Loucy (cell line): ENCODE results near the gene PPP6C.
"Not testable (repeated sequence)": the region's sequence is repeated elsewhere in the genome, so short reads cannot be mapped to it uniquely, and the experiment has no call there.

Experiments used
- H2AFZ ChIP-seq: fragments of 200-600 bp; sonication (generic); 2 replicates; pipeline ENCODE4 v1.6.0; 2016; ENCODE audit warnings: antibody characterized with exemption, mild to moderate bottlenecking, low read length, moderate library complexity
- H3F3A ChIP-seq: fragments of 200-600 bp; 2 replicates; pipeline ENCODE4 v1.6.0; 2016; ENCODE audit warnings: antibody characterized with exemption, low read depth, mild to moderate bottlenecking
- H3K27me3 ChIP-seq: fragments of 200-600 bp; sonication (generic); 2 replicates; pipeline ENCODE4 v1.6.1; 2014; ENCODE audit warnings: low read length, mild to moderate bottlenecking; ENCODE audit not compliant: insufficient read depth, poor library complexity, severe bottlenecking
- H3K36me3 ChIP-seq: fragments of 200-600 bp; sonication (generic); 2 replicates; pipeline ENCODE4 v1.6.1; 2016; ENCODE audit warnings: low read length; ENCODE audit not compliant: insufficient read depth
- H3K4me1 ChIP-seq: fragments of 200-600 bp; sonication (generic); 2 replicates; pipeline ENCODE4 v1.5.1; 2014; ENCODE audit warnings: low read length, mild to moderate bottlenecking; ENCODE audit not compliant: insufficient read depth, poor library complexity, severe bottlenecking
- H3K4me2 ChIP-seq: fragments of 200-600 bp; sonication (generic); 2 replicates; pipeline ENCODE4 v1.6.0; 2014; ENCODE audit warnings: antibody characterized with exemption, low read length, low read depth, mild to moderate bottlenecking; ENCODE audit not compliant: poor library complexity, severe bottlenecking
- H3K4me3 ChIP-seq: fragments of 200-600 bp; sonication (generic); 2 replicates; pipeline ENCODE4 v1.5.1; 2014; ENCODE audit warnings: low read length, mild to moderate bottlenecking, mixed read lengths; ENCODE audit not compliant: poor library complexity, severe bottlenecking
- H3K79me2 ChIP-seq: fragments of 200-600 bp; sonication (generic); 2 replicates; pipeline ENCODE4 v1.6.1; 2014; ENCODE audit warnings: low read length; ENCODE audit not compliant: insufficient read depth
- H3K9ac ChIP-seq: fragments of 200-600 bp; sonication (generic); 2 replicates; pipeline ENCODE4 v1.6.0; 2014; ENCODE audit warnings: mild to moderate bottlenecking, low read depth, low read length, moderate library complexity; ENCODE audit not compliant: poor library complexity, severe bottlenecking
- H3K9me2 ChIP-seq: fragments of 200-600 bp; sonication (generic); replicated peaks from 2 replicates; pipeline ENCODE4 v1.6.1; 2016; ENCODE audit warnings: low read depth, low read length, mixed read lengths
- H3K9me3 ChIP-seq: fragments of 200-600 bp; sonication (generic); 2 replicates; pipeline ENCODE4 v1.6.1; 2014; ENCODE audit warnings: mild to moderate bottlenecking, antibody characterized with exemption, low read length, low read depth; ENCODE audit not compliant: insufficient read depth
- H4K20me1 ChIP-seq: fragments of 200-600 bp; sonication (generic); 2 replicates; pipeline ENCODE4 v1.6.0; 2014; ENCODE audit warnings: antibody characterized with exemption, low read length, mild to moderate bottlenecking; ENCODE audit not compliant: insufficient read depth, poor library complexity, severe bottlenecking
- EZH2phosphoT487 ChIP-seq: fragments of 200-600 bp; IDR thresholded peaks from 2 replicates; pipeline ENCODE4 v1.6.1; 2018; ENCODE audit warnings: antibody characterized with exemption, mild to moderate bottlenecking, moderate library complexity, borderline replicate concordance
- TF ChIP-seq, protein P1 (sequence below): fragments of 200-600 bp; sonication (generic); conservative IDR thresholded peaks from 2 replicates; pipeline ENCODE4 v1.5.1; 2014; ENCODE audit warnings: mild to moderate bottlenecking, antibody characterized with exemption, low read length

Gene PPP6C

DNA sequence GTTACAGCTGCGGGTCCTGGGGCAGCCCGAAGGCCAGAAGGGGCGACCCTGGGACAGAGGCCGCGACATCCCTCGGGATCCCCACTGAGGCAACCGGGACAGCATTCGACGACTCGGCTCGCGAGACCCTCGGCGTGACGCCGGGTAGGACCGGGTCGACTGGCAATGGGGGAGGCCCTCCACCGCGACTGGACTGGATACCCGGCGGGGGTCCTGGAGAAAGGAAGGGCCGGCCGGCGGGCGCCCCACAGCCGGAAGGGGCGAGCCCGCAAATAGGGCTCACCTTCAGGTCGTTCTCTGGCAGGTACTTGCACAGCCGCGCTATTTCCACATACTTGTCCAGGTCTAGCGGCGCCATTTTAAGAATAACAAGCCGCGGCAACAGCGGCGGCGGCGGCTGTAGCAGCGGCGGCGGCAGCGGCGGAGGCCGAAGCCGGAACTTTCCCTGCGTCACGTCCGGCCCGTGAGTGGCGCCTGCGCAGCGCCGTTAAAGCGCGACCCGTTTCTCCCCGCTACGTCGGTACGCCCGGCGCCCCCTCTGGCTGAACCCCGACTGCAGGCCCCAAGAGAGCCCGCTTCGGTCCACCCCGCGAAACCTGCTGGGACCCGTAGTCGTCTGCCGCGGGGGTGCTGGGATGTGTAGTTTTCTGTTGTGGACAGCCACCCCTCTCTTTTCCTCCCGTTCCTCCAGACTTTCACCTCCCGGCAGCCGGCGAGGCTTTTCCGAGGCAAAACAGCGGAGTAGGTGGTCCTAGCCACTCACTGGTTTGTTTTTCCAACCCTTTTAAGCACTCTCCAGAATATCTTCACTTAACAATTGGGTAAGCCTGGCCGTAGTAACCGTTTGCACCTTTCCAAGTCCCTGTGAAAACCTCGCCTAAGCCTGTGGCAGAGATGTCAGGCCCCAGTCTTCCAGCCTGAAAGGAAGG, at the start of gene PPP6C:
TSS of gene PPP6C (minus strand) at position 443 of the 929 bp plus-strand sequence. CDS start at position 358, 85 bp downstream.
- H3K79me2 ChIP-seq, result peaks cover 60% of the 10 kb centered on the region

DNA sequence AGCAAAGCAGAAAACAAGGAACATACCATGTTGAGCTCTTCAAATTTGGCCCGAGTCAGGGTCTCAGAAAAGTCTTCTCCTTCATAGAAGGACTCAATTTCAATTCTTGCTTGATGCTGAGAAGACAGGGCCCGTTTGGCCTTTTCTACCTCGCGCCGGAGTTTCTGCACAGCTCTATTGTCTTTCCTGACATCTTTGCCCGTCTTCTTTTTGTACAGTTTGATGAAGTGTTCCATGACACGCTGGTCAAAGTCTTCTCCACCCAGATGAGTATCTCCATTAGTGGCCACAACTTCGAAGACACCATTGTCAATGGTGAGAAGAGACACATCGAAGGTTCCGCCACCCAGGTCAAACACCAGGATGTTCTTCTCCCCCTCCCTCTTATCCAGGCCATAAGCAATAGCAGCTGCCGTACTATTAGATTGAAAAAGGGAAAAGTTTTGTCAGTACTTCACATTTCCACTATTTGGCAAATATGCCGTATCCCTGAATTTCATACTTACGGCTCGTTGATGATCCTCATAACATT, 49.4 kb upstream of the PPP6C start:
- Histone ChIP-seq H3K4me2 (peak overlapping the region; percentile 88), H3K36me3 (peaks cover 57% of the 10 kb centered on the region), H4K20me1 (peaks cover 63% of the 10 kb centered on the region), H3K79me2 (peaks cover 73% of the 10 kb centered on the region), H3K9ac (peak overlapping the region; percentile 99), H3K4me1 (peaks cover 53% of the 10 kb centered on the region), H3K27me3 (no peaks in the 10 kb centered on the region), H3K4me3 (peak overlapping the region; percentile 98), H3K9me2 (no peaks in the 10 kb centered on the region), H2AFZ (no peak overlapping the region), H3K9me3 (no peaks in the 10 kb centered on the region), H3F3A (peaks cover 10% of the 10 kb centered on the region; the same call in 1 of the 2 replicates)
- TF ChIP-seq, protein P1, sequence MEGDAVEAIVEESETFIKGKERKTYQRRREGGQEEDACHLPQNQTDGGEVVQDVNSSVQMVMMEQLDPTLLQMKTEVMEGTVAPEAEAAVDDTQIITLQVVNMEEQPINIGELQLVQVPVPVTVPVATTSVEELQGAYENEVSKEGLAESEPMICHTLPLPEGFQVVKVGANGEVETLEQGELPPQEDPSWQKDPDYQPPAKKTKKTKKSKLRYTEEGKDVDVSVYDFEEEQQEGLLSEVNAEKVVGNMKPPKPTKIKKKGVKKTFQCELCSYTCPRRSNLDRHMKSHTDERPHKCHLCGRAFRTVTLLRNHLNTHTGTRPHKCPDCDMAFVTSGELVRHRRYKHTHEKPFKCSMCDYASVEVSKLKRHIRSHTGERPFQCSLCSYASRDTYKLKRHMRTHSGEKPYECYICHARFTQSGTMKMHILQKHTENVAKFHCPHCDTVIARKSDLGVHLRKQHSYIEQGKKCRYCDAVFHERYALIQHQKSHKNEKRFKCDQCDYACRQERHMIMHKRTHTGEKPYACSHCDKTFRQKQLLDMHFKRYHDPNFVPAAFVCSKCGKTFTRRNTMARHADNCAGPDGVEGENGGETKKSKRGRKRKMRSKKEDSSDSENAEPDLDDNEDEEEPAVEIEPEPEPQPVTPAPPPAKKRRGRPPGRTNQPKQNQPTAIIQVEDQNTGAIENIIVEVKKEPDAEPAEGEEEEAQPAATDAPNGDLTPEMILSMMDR, result no peak
- no peak for TF ChIP-seq EZH2phosphoT487

More for the DNA sequence above, at the start of gene PPP6C:
- no peaks in the 10 kb centered on the region for H3K9me2 ChIP-seq
- peak within 1 kb of the TSS; percentile 96 for H3K9ac ChIP-seq
- no peaks in the 10 kb centered on the region for H3K9me3 ChIP-seq
- no peak for TF ChIP-seq EZH2phosphoT487
- TF ChIP-seq, protein P1, result peak; percentile 60
- peaks cover 30% of the 10 kb centered on the region for H4K20me1 ChIP-seq
- H3K4me1 ChIP-seq, result peaks cover 22% of the 10 kb centered on the region
- no peaks in the 10 kb centered on the region for H3K27me3 ChIP-seq
- H3K36me3 ChIP-seq, result no peaks in the 10 kb centered on the region
- peak within 1 kb of the TSS; percentile 98 for H2AFZ ChIP-seq
- H3K4me2 ChIP-seq, result peak within 1 kb of the TSS; percentile 91
- no peaks in the 10 kb centered on the region for H3F3A ChIP-seq
- H3K4me3 ChIP-seq, result peak within 1 kb of the TSS; percentile 95

DNA sequence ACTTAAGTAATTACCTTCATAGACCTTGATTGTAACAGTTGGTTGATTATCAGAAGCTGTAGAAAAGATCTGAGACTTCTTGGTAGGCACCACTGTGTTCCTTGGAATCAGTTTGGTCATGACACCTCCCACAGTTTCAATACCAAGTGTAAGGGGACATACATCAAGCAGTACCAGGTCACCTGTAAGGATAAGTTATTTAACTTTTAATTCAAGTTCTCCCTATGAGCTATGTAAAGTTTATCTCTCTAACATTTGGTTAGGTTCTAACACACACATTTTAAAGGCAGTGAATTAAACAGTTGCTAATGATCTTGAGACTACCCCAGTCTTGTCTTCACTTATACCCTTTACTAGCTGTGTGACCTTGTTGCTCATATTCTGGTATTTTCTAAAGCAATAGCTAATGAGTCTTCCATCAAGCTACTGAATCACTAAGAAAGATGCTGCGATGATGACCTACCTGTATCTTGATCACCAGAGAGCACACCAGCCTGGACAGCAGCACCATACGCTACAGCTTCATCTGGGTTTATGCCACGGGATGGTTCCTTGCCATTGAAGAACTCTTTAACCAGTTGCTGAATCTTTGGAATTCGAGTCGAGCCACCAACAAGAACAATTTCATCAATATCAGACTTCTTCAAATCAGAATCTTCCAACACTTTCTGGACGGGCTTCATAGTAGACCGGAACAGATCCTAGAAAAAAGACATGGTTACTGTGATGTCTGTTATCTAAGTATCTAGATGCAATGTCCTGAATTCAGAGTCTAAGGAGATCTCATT, 48.7 kb upstream of the PPP6C start:
- Histone ChIP-seq H3K4me2 (peak overlapping the region; percentile 88), H3K27me3 (no peaks in the 10 kb centered on the region), H3K36me3 (peaks cover 63% of the 10 kb centered on the region), H3K4me3 (peak overlapping the region; percentile 98), H3K4me1 (peaks cover 53% of the 10 kb centered on the region), H4K20me1 (peaks cover 67% of the 10 kb centered on the region), H3K9me2 (no peaks in the 10 kb centered on the region), H3F3A (peaks cover 15% of the 10 kb centered on the region), H2AFZ (no peak overlapping the region), H3K79me2 (peaks cover 73% of the 10 kb centered on the region), H3K9ac (peak overlapping the region; percentile 99), H3K9me3 (no peaks in the 10 kb centered on the region)
- TF ChIP-seq EZH2phosphoT487, result no peak
- TF ChIP-seq, protein P1, result no peak

DNA sequence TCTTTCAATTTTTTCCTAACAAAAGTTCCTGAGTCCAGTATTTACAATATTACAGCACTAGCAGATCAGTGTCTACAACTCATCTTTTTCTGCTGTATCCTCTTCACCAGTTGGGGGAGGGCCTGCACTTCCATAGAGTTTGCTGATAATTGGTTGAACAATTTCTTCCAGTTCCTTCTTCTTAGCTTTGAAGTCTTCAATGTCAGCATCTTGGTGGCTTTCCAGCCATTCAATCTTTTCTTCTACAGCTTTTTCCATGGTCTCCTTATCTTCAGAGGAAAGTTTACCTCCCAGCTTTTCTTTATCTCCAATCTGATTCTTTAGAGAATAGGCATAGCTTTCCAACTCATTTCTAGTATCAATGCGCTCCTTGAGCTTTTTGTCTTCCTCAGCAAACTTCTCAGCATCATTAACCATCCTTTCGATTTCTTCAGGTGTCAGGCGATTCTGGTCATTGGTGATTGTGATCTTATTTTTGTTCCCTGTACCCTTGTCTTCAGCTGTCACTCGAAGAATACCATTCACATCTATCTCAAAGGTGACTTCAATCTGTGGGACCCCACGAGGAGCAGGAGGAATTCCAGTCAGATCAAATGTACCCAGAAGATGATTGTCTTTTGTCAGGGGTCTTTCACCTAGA, 47.0 kb upstream of the PPP6C start:
- not testable (repeated sequence) for H3K27me3 ChIP-seq, H3K9me2 ChIP-seq, H2AFZ ChIP-seq, H3K9me3 ChIP-seq
- peak overlapping the region; percentile 98 for H3K4me3 ChIP-seq
- H3F3A ChIP-seq, result peaks cover 15% of the 10 kb centered on the region
- peak overlapping the region; percentile 99 for H3K9ac ChIP-seq
- H3K79me2 ChIP-seq, result peaks cover 65% of the 10 kb centered on the region
- H3K36me3 ChIP-seq, result peaks cover 64% of the 10 kb centered on the region
- H3K4me2 ChIP-seq, result peak overlapping the region; percentile 88
- H3K4me1 ChIP-seq, result peaks cover 45% of the 10 kb centered on the region
- H4K20me1 ChIP-seq, result peaks cover 67% of the 10 kb centered on the region
